Epithelial cell of prostate (primary cell): ENCODE results near the gene DCAF11.
A peak's percentile ranks its signal among the peaks of the same experiment; 100 is the strongest.

ENCODE experiments used
- DNase-seq: peaks from one replicate; pipeline ENCODE4 v3.0.0-alpha.2; 2011; ENCODE audit warnings: low read depth, low spot score
- H3K27ac ChIP-seq: fragments of 450-650 bp; 2 replicates; pipeline ENCODE4 v1.5.1; 2017; ENCODE audit warnings: mild to moderate bottlenecking

DCAF11 gene

DNA sequence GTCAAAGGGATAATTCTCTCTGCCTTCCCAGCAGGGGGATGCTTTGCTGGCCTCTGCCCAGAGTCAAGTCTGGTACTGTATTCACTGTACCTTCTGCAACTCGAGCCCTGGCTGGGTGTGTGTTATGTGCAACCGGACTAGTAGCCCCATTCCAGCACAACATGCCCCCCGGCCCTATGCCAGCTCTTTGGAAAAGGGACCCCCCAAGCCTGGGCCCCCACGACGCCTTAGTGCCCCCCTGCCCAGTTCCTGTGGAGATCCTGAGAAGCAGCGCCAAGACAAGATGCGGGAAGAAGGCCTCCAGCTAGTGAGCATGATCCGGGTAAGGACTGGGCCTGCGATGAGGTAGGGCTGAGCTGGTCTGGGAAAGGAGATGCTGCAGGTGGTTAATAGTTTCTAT, 36.0 kb downstream of the DCAF11 start:
- no peak overlapping the region for H3K27ac ChIP-seq
- DNase-seq: no peak

DNA sequence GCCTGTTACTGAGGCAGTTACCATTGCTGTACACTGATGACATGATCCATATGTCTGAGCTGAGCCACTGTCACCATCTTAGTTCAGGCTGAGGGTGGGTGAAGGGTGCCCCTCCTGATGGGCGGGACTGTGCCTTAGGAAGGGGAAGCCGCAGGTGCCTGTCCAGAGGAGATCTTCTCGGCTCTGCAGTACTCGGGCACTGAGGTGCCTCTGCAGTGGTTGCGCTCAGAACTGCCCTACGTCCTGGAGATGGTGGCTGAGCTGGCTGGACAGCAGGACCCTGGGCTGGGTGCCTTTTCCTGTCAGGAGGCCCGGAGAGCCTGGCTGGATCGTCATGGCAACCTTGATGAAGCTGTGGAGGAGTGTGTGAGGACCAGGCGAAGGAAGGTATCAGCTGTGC, 36.4 kb downstream of the DCAF11 start:
- no peak for DNase-seq
- H3K27ac ChIP-seq: no peak overlapping the region

DNA sequence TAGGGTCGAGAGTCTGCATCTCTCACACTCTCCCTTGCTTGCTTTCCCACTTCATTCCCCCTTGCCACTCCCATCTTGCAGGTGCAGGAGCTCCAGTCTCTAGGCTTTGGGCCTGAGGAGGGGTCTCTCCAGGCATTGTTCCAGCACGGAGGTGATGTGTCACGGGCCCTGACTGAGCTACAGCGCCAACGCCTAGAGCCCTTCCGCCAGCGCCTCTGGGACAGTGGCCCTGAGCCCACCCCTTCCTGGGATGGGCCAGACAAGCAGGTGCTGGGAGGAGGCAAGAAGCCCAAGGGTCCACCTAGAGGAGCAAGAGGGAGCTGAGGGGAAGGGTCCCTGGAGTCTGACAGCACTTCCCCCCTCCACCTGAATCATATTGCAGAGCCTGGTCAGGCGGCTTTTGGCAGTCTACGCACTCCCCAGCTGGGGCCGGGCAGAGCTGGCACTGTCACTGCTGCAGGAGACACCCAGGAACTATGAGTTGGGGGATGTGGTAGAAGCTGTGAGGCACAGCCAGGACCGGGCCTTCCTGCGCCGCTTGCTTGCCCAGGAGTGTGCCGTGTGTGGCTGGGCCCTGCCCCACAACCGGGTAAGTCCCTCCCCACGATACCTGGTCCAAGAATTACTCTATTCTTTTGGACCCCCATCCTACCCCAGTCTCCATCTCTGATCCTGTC, 37.0 kb downstream of the DCAF11 start:
- no peak overlapping the region for H3K27ac ChIP-seq
- no peak for DNase-seq

DNA sequence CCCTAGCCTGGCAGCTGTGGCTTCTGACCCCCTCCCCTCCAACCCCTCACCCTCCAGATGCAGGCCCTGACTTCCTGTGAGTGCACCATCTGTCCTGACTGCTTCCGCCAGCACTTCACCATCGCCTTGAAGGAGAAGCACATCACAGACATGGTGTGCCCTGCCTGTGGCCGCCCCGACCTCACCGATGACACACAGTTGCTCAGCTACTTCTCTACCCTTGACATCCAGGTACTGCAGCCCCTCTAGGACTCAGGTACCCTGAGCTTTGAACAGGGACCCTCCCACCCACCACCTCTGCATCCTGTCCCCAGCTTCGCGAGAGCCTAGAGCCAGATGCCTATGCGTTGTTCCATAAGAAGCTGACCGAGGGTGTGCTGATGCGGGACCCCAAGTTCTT, 40.5 kb downstream of the DCAF11 start:
- H3K27ac ChIP-seq: no peak overlapping the region
- no peak for DNase-seq

DNA sequence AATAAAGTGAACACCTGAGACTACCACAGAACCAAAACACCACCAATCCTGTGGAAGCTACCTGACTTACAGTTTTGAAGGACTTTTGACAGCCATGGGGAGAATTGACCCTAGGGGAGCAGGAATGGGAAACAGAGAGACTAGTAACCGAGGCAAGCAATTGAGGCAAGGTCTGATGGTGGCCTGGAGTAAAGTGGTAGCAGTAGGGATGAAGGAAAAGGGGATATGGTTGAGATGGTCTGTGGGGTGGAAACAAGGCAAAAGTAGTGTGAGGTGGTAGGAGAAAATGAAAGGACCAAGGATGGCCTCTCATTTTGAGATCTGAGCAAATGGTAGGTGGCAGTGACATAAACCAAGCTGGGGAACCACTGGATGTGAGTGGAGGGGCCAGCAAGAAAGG, 42.3 kb downstream of the DCAF11 start:
- H3K27ac ChIP-seq: no peak overlapping the region
- no peak for DNase-seq

DNA sequence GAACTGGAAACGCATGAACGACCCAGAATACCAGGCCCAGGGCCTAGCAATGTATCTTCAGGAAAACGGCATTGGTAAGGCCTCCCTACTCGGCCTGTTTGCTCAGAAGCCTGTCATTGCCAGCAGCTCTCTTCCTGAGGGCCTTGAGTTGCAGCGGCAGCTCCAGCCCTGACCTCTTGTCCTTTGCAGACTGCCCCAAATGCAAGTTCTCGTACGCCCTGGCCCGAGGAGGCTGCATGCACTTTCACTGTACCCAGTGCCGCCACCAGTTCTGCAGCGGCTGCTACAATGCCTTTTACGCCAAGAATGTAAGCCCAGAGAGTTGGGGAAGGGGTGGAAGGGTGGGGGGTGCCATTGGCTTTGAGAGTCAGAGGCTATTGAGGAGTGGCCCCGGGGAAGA, 42.8 kb downstream of the DCAF11 start:
- H3K27ac ChIP-seq: no peak overlapping the region
- DNase-seq: no peak

DNA sequence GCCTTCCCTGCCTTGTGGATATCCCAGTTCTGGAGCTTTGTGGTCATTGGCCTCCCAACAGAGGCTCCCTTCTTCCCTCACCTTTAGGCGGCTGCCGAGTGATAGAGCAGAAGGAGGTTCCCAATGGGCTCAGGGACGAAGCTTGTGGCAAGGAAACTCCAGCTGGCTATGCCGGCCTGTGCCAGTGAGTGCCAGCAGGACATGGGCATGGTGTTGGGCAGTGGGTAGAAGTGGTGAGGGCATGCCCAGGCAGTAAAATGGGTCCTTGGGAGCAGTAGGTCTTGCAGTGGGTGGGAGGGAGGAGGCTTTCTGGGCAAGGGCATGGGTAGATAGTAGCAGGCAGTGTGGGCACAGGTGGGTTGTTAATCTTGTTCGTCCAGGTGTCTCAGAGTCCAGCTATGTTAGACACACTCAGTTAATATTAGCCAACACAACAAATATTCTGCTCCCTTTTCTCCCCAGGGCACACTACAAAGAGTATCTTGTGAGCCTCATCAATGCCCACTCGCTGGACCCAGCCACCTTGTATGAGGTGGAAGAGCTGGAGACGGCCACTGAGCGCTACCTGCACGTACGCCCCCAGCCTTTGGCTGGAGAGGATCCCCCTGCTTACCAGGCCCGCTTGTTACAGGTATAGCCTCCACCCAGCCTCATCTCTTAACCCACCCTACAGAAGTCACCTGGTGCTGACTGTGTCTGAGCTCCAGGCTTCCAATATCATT, 45.4 kb downstream of the DCAF11 start:
- peak overlapping the region; percentile 50 for H3K27ac ChIP-seq
- no peak for DNase-seq

DNA sequence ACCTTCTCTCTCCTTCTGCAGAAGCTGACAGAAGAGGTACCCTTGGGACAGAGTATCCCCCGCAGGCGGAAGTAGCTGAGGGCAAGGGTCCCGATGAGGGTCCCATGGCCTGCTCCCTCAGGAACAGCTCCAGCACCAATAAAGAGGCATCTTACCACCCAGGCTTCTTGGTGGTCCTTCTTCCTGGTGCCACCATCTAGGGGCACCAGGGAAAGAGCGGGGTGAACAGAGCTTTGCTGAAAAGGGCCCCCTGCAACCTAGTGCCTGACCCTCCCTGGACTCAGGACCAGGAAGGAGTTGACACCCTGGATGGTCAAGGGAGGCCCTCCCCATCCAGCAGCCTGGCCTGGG, 45.9 kb downstream of the DCAF11 start:
- peak overlapping the region; percentile 50 for H3K27ac ChIP-seq
- DNase-seq: no peak

DNA sequence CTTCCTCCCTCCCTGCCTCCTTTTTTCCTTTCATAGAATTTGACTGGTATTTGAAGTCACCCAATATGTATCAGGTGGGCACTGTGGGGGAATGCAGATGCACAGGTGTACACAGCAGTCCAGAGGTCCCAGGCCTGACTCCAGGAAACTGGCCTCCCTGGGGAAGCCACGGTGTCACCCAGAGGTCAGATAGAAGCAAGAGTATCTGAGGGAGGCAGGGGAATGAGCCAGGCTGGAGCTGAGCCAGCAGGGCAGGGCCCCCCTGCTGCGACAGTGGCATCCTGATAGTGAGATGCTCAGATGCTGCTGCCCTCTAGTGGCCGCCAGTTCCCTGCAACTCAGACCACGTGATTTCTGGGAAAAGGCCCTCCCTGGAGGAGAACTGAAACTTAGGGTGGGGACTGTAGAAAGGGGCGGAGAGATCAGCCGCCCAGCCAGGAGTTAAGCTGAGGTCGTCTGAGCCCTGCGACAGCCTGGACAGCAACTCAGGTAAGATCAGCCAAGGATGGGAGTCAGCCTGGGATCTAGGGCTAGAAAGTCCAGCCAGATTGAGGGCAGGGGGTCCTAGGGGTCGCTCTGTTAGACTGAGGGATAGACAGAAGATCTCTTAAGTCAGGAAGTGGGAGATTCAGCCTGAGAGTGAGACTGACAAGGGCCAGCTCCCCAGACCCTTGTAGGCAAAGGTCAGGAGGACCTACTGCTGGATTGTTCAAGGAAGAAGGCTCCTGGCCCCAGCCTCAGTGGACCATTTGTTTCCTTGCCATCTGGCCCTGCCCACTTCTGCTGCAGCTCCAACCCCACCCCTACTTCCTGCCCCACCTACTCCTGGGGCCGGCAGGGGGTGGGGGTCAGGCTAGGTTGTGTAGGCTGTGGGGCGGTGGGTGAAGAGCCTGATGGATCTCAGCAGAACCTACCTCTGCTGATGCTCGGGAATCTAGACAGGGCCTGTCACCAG, 46.5 kb downstream of the DCAF11 start, which contains the start of gene IRF9:
IRF9 (plus strand) TSS at position 416 of the 955 bp plus-strand sequence. CDS start 880 bp downstream, outside the sequence.
- peak; percentile 59 for DNase-seq
- H3K27ac ChIP-seq: peak within 1 kb of the TSS; percentile 68

DNA sequence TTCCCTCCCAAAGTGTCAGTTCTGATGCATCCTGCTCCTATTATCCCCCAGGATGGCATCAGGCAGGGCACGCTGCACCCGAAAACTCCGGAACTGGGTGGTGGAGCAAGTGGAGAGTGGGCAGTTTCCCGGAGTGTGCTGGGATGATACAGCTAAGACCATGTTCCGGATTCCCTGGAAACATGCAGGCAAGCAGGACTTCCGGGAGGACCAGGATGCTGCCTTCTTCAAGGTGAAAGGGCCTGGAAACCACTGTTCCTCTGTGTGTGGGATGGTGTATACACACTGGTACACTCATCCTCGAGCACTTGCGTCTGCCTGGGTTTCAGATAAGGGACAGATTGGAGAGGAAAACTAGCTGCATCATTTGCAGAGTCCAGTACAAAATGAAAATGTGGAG, 47.5 kb downstream of the DCAF11 start:
- peak overlapping the region; percentile 68 for H3K27ac ChIP-seq
- no peak for DNase-seq

DNA sequence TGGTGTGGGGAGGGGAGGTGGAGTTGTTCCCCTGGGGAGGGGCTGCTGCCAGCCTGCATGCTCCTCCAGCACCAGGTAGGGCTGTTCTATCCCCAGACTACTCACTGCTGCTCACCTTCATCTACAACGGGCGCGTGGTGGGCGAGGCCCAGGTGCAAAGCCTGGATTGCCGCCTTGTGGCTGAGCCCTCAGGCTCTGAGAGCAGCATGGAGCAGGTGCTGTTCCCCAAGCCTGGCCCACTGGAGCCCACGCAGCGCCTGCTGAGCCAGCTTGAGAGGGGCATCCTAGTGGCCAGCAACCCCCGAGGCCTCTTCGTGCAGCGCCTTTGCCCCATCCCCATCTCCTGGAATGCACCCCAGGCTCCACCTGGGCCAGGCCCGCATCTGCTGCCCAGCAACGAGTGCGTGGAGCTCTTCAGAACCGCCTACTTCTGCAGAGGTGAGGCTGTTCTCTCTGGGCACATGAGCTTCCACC, 50.0 kb downstream of the DCAF11 start:
- H3K27ac ChIP-seq: no peak overlapping the region
- no peak for DNase-seq

DNA sequence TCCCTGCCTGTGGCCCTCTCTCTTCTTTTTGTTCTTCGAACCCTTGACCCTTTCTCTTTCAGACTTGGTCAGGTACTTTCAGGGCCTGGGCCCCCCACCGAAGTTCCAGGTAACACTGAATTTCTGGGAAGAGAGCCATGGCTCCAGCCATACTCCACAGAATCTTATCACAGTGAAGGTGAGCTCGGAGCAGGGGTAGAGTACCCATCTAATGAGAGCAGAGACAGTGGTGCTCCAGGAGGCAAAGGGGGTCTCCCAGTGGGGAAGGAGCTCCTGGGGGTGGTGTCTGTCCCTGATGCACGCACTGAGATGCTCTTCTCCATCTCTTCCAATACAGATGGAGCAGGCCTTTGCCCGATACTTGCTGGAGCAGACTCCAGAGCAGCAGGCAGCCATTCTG, 51.2 kb downstream of the DCAF11 start:
- no peak overlapping the region for H3K27ac ChIP-seq
- DNase-seq: no peak

DNA sequence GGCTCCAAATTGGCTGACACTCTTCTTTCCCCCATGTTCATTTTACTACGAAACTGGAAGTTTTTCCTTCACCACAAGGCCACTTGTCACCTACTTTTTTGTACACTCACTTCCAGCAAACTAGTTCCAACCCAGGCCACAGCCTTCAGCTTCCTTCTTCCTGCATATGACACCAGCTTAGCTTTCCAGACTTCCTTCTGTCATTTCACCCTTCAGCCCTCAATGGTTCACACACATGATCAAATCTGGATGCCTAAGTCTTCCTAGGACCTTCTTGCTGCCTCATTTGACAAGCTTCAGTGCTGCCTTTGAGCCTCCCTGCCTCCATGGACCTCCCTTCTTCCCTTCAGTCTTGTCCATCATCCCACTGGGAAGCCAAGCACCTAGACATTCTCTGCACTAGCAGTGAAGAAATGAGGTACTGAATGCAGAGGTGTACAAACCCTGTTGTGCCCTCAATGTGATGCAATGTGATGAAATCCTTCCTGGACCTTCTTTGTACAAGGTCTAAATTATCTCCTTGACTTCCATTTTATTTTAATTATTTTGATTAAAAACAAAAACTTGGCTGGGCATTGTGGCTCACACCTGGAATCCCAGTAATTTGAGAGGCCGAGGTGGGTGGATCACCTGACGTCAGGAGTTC, 53.0 kb downstream of the DCAF11 start:
- H3K27ac ChIP-seq: no peak overlapping the region
- DNase-seq: no peak

DNA sequence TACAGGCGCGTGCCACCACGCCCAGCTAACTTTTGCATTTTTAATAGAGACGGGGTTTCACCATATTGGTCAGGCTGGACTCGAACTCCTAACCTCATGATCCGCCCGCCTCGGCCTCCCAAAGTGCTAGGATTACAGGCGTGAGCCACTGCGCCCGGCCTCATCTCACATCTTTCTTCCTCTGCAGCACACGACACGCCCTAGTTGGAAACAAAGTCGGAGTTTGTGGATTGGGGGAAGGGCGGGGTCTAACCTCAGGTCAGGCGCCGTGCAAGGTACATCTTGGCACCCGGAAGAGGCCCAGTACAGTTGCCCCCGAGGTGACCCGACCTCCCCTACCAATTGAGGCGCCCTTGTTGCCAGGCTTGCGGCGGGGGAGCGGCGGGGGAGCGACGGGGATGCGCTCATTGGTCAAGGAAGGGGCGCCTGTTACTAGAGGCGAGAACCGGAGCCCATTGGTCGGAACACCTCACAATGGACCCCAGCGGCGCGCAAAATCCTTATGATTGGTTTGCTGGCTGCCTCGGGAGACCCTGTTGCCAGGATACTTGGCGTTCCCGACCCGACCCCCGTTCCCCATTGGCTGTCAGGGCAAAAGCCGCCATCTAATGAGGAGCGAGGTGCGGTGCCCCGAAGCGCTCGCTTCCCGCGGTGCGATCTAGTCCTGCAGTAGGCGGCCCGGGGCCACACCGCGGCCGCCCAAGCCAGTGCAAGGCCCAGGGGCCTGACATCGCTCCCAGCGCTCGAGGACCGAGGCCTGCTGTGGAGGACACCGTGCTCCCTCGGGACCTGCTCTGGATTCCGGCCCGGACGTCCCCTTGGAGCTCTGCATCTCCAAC, 57.1 kb downstream of the DCAF11 start, which contains the start of gene REC8:
REC8 (plus strand) TSS at position 659 of the 839 bp plus-strand sequence. CDS start 473 bp downstream, outside the sequence.
- no peak within 1 kb of the TSS for H3K27ac ChIP-seq
- no peak for DNase-seq

DNA sequence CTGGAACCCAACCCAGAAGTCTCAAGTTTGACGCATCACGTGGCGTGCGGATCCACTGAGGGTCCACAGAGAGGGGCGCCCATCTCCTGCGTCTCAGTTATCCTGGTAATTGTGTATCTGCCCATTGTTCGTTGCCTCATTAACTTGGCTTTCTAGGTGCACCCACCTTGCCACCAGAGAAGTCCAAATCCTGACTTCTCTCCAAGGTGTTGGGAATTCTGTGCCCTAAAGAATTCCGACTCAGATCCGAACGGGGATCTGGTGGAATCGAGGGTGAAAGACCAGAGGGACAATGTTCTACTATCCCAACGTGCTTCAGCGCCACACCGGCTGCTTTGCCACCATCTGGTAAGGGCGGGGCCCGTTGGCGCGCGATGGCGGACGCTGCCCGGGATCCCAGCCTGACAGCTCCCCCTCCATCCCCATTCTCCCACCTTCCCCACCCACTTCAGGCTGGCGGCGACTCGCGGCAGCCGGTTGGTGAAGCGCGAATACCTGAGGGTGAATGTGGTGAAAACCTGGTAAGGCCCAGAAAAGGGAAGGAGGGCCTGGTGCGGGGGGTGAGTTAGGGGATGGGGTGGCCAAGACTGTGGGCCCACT, 57.8 kb downstream of the DCAF11 start:
- DNase-seq: no peak
- H3K27ac ChIP-seq: no peak overlapping the region

DNA sequence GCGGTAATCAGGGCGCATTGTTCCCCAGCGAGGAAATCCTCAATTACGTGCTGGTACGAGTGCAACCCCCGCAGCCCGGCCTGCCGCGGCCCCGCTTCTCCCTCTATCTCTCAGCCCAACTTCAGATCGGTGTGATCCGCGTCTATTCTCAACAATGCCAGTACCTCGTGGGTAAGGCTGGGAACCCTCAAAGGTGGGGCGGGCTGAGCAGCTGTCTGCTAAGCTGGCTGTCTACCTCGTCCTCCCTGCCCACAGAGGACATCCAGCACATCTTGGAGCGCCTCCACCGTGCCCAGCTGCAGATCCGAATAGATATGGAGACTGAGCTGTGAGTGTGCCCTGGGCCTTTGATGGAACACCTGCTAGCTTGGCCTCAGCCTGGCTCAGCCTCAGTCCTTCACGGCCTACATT, 58.3 kb downstream of the DCAF11 start:
- no peak overlapping the region for H3K27ac ChIP-seq
- no peak for DNase-seq
